Epithelial cell of proximal tubule (primary cell): ENCODE measurements around the gene ATG9A. TPM values are rescaled to one million over a fixed set of nuclear protein-coding genes. Genes with fewer than 3 reads are reported as not detected.
A peak's percentile ranks its signal among the peaks of the same experiment; 100 is the strongest.

Source experiments
- DNase-seq: peaks from one replicate; pipeline ENCODE4 v3.0.0-alpha.2; 2011; ENCODE audit warnings: low read depth
- H3K4me3 ChIP-seq: 2 replicates; pipeline ENCODE4 v1.5.1; 2011; ENCODE audit warnings: low read depth, mild to moderate bottlenecking, low read length
- CTCF ChIP-seq: conservative IDR thresholded peaks from 2 replicates; pipeline ENCODE4 v1.5.1; 2012; ENCODE audit warnings: low read depth, mild to moderate bottlenecking, low read length
- total RNA-seq: library from RNA; depleted of rRNA; stranded (reverse); fragments of >200 nt; gene quantifications from 2 replicates; pipeline ENCODE4 v1.2.3, GENCODE V29; 2015

Gene ATG9A
- total RNA-seq, 1 donor from 2014 or later = 34.1 TPM

- peak overlapping the region; percentile 94 for H3K4me3 ChIP-seq
- TF ChIP-seq CTCF = no peak
- DNase-seq = no peak
These were observed 23.1 kb upstream of the ATG9A start for GRCh38 chr2:219252570-219252899.

GRCh38 chr2:219252084-219252483, 22.6 kb upstream of the ATG9A start:
- TF ChIP-seq CTCF = no peak
- peak overlapping the region; percentile 94 for H3K4me3 ChIP-seq

GRCh38 chr2:219251656-219252055, 22.2 kb upstream of the ATG9A start:
- peak overlapping the region; percentile 94 for H3K4me3 ChIP-seq
- DNase-seq = no peak
- no peak for TF ChIP-seq CTCF

More at GRCh38 chr2:219252084-219252483, 22.6 kb upstream of the ATG9A start:
- DNase-seq = no peak

- H3K4me3 ChIP-seq = peak overlapping the region; percentile 23
- DNase-seq = no peak
- no peak for TF ChIP-seq CTCF
These were observed 20.8 kb upstream of the ATG9A start for GRCh38 chr2:219250049-219250781.

GRCh38 chr2:219249203-219249980, 20.0 kb upstream of the ATG9A start:
- peak; percentile 83 for DNase-seq
- H3K4me3 ChIP-seq = peak overlapping the region; percentile 32
- no peak for TF ChIP-seq CTCF

- H3K4me3 ChIP-seq = peak overlapping the region; percentile 32
- no peak for TF ChIP-seq CTCF
- DNase-seq = no peak
These were observed 19.4 kb upstream of the ATG9A start for GRCh38 chr2:219248845-219249202.
